Loucy (cell line): ENCODE measurements around the gene ZSWIM5.

Source experiments
- H2AFZ ChIP-seq: fragments of 200-600 bp; sonication (generic); 2 replicates; pipeline ENCODE4 v1.6.0; 2016; ENCODE audit warnings: antibody characterized with exemption, mild to moderate bottlenecking, low read length, moderate library complexity
- H3F3A ChIP-seq: fragments of 200-600 bp; 2 replicates; pipeline ENCODE4 v1.6.0; 2016; ENCODE audit warnings: antibody characterized with exemption, low read depth, mild to moderate bottlenecking
- H3K27me3 ChIP-seq: fragments of 200-600 bp; sonication (generic); 2 replicates; pipeline ENCODE4 v1.6.1; 2014; ENCODE audit warnings: low read length, mild to moderate bottlenecking; ENCODE audit not compliant: insufficient read depth, poor library complexity, severe bottlenecking
- H3K36me3 ChIP-seq: fragments of 200-600 bp; sonication (generic); 2 replicates; pipeline ENCODE4 v1.6.1; 2016; ENCODE audit warnings: low read length; ENCODE audit not compliant: insufficient read depth
- H3K4me1 ChIP-seq: fragments of 200-600 bp; sonication (generic); 2 replicates; pipeline ENCODE4 v1.5.1; 2014; ENCODE audit warnings: low read length, mild to moderate bottlenecking; ENCODE audit not compliant: insufficient read depth, poor library complexity, severe bottlenecking
- H3K4me2 ChIP-seq: fragments of 200-600 bp; sonication (generic); 2 replicates; pipeline ENCODE4 v1.6.0; 2014; ENCODE audit warnings: antibody characterized with exemption, low read length, low read depth, mild to moderate bottlenecking; ENCODE audit not compliant: poor library complexity, severe bottlenecking
- H3K4me3 ChIP-seq: fragments of 200-600 bp; sonication (generic); 2 replicates; pipeline ENCODE4 v1.5.1; 2014; ENCODE audit warnings: low read length, mild to moderate bottlenecking, mixed read lengths; ENCODE audit not compliant: poor library complexity, severe bottlenecking
- H3K79me2 ChIP-seq: fragments of 200-600 bp; sonication (generic); 2 replicates; pipeline ENCODE4 v1.6.1; 2014; ENCODE audit warnings: low read length; ENCODE audit not compliant: insufficient read depth
- H3K9ac ChIP-seq: fragments of 200-600 bp; sonication (generic); 2 replicates; pipeline ENCODE4 v1.6.0; 2014; ENCODE audit warnings: mild to moderate bottlenecking, low read depth, low read length, moderate library complexity; ENCODE audit not compliant: poor library complexity, severe bottlenecking
- H3K9me2 ChIP-seq: fragments of 200-600 bp; sonication (generic); replicated peaks from 2 replicates; pipeline ENCODE4 v1.6.1; 2016; ENCODE audit warnings: low read depth, low read length, mixed read lengths
- H3K9me3 ChIP-seq: fragments of 200-600 bp; sonication (generic); 2 replicates; pipeline ENCODE4 v1.6.1; 2014; ENCODE audit warnings: mild to moderate bottlenecking, antibody characterized with exemption, low read length, low read depth; ENCODE audit not compliant: insufficient read depth
- H4K20me1 ChIP-seq: fragments of 200-600 bp; sonication (generic); 2 replicates; pipeline ENCODE4 v1.6.0; 2014; ENCODE audit warnings: antibody characterized with exemption, low read length, mild to moderate bottlenecking; ENCODE audit not compliant: insufficient read depth, poor library complexity, severe bottlenecking
- EZH2phosphoT487 ChIP-seq: fragments of 200-600 bp; IDR thresholded peaks from 2 replicates; pipeline ENCODE4 v1.6.1; 2018; ENCODE audit warnings: antibody characterized with exemption, mild to moderate bottlenecking, moderate library complexity, borderline replicate concordance
- TF ChIP-seq, protein P1 (sequence below): fragments of 200-600 bp; sonication (generic); conservative IDR thresholded peaks from 2 replicates; pipeline ENCODE4 v1.5.1; 2014; ENCODE audit warnings: mild to moderate bottlenecking, antibody characterized with exemption, low read length

Gene ZSWIM5

GRCh38 chr1:45141247-45142003 lies 65.0 kb downstream of the ZSWIM5 start:
- Histone ChIP-seq H3K79me2 (no peaks in the 10 kb centered on the region), H3K9me3 (no peaks in the 10 kb centered on the region), H3K9me2 (no peaks in the 10 kb centered on the region), H2AFZ (no peak overlapping the region), H3K27me3 (no peaks in the 10 kb centered on the region), H3K4me1 (no peaks in the 10 kb centered on the region), H4K20me1 (no peaks in the 10 kb centered on the region), H3F3A (no peaks in the 10 kb centered on the region), H3K4me3 (no peak overlapping the region), H3K4me2 (no peak overlapping the region), H3K36me3 (no peaks in the 10 kb centered on the region), H3K9ac (no peak overlapping the region)
- TF ChIP-seq EZH2phosphoT487 = no peak
- TF ChIP-seq, protein P1, sequence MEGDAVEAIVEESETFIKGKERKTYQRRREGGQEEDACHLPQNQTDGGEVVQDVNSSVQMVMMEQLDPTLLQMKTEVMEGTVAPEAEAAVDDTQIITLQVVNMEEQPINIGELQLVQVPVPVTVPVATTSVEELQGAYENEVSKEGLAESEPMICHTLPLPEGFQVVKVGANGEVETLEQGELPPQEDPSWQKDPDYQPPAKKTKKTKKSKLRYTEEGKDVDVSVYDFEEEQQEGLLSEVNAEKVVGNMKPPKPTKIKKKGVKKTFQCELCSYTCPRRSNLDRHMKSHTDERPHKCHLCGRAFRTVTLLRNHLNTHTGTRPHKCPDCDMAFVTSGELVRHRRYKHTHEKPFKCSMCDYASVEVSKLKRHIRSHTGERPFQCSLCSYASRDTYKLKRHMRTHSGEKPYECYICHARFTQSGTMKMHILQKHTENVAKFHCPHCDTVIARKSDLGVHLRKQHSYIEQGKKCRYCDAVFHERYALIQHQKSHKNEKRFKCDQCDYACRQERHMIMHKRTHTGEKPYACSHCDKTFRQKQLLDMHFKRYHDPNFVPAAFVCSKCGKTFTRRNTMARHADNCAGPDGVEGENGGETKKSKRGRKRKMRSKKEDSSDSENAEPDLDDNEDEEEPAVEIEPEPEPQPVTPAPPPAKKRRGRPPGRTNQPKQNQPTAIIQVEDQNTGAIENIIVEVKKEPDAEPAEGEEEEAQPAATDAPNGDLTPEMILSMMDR = no peak

GRCh38 chr1:45136984-45137383 lies 69.4 kb downstream of the ZSWIM5 start:
- no peak overlapping the region for H3K4me2 ChIP-seq
- H3K9ac ChIP-seq = no peak overlapping the region
- no peaks in the 10 kb centered on the region for H3K9me2 ChIP-seq
- TF ChIP-seq EZH2phosphoT487 = no peak
- TF ChIP-seq, protein P1 = no peak
- H3K4me3 ChIP-seq = no peak overlapping the region
- no peaks in the 10 kb centered on the region for H3K79me2 ChIP-seq
- H2AFZ ChIP-seq = no peak overlapping the region
- peaks cover 11% of the 10 kb centered on the region for H3K4me1 ChIP-seq
- H4K20me1 ChIP-seq = no peaks in the 10 kb centered on the region
- H3K27me3 ChIP-seq = no peaks in the 10 kb centered on the region
- H3K9me3 ChIP-seq = no peaks in the 10 kb centered on the region
- no peaks in the 10 kb centered on the region for H3K36me3 ChIP-seq
- H3F3A ChIP-seq = no peaks in the 10 kb centered on the region

DNA sequence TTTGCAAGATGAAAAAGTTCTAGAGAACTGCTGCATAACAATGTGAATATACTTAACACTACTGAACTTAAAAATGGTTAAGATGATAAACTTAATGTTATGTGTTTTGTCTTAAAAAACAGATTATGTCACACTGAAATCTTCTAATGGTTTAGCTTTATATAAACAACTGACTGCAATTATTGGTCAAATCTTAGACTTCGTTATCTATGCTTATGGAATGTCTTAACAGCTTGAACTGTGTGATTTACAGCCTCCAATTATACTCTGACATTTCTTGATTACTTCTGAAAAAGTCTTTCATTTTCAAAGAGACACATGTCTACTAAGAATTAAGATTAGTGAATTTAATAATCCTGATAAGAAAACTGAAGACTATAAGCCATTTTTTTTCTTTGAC lies 71.1 kb downstream of the ZSWIM5 start:
- Histone ChIP-seq H4K20me1 (no peaks in the 10 kb centered on the region), H3F3A (no peaks in the 10 kb centered on the region), H3K9me3 (no peaks in the 10 kb centered on the region), H3K4me2 (no peak overlapping the region), H2AFZ (no peak overlapping the region), H3K36me3 (no peaks in the 10 kb centered on the region), H3K27me3 (no peaks in the 10 kb centered on the region), H3K79me2 (no peaks in the 10 kb centered on the region), H3K4me1 (peaks cover 11% of the 10 kb centered on the region), H3K4me3 (no peak overlapping the region), H3K9me2 (no peaks in the 10 kb centered on the region), H3K9ac (no peak overlapping the region)
- TF ChIP-seq EZH2phosphoT487 = no peak
- TF ChIP-seq, protein P1 = no peak
